HG03175 (cell line): ENCODE data around the gene CHMP5.
"Not testable (repeated sequence)": the region's sequence is repeated elsewhere in the genome, so short reads cannot be mapped to it uniquely, and the experiment has no call there.

Experiments
- ATAC-seq: cut with Tn5 transposase; IDR thresholded peaks from one replicate; pipeline ENCODE4 v1.9.1; 2021; ENCODE audit warnings: mild to moderate bottlenecking, moderate library complexity; ENCODE audit not compliant: unreplicated experiment

CHMP5 gene

DNA sequence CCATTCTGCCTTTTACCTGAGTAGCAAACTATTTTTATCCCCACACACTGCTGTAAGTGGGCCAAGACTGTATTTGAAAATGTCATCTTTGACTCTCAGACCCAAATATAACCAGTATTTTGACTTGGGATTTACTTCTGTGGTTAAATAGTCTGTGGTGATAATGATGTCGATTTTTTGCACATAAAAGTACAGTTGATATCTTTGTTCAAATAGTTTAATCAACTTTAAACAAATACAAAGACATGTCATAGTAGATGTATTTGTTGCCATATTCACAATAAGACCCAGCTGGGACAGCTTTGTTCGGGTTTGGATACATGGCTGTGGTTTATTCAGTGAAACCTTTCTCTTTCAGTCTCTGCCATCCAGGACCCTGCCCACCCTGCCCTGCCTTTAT lies 45.9 kb downstream of the CHMP5 start:
- ATAC-seq = no peak

GRCh38 chr9:33311953-33312352 lies 47.1 kb downstream of the CHMP5 start:
- ATAC-seq = no peak

DNA sequence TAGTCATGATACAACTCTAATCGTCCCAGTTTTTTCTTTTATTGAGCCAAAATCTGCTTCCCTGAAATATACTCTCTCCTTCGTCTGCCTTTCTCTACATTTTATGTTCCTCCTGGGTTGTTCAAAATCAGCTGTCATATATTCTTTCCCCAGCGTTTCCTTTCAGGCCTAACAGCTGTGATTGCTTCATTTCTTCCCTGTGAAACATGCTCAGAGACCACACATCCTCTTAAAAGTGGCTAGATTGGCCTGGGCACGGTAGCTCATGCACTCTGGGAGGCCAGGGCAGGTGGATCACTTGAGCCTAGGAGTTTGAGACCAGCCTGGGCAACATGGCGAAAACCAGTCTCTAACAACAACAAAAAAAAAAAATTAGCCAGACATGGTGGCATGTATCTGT lies 50.5 kb downstream of the CHMP5 start:
- ATAC-seq = no peak

DNA sequence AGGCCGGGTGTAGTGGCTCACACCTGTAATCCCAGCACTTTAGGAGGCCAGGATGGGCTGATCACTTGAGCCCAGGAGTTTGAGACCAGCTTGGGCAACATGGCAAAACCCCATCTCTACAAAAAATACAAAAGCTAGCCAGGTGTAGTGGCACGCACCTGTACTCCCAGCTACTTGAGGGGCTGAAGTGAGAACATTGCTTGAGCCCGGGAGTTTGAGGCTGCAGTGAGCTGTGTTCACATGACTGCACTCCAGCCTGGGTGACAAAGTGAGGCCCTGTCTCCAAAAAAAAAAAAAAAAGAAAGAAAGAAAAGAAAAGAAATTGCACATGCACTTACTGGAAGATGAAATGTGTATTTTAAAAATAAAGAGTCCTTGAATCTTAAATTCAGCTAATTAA lies 52.3 kb downstream of the CHMP5 start:
- not testable (repeated sequence) for ATAC-seq

DNA sequence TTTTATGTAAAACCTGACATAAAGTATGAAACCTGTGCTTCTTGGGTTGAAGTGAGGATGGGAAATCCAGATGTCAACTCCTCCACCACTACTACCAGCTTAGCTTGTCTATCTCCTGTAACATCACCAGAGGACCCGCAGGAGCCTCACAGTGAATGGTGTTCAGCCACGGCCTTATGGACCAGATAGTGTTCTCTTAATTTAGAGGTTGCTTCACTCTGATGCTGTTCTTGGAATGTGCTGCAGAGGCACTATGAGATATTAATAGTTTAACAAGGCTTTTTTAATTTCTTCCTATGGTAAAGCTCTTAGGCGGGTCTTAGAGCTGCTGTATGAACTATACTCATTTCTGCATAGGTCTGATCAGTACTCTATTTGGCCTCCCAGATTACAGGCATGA lies 53.4 kb downstream of the CHMP5 start:
- no peak for ATAC-seq

- ATAC-seq = no peak
Measured at GRCh38 chr9:33318781-33319180, 53.9 kb downstream of the CHMP5 start.

- ATAC-seq = no peak
Measured at GRCh38 chr9:33320230-33320567, 55.4 kb downstream of the CHMP5 start.

DNA sequence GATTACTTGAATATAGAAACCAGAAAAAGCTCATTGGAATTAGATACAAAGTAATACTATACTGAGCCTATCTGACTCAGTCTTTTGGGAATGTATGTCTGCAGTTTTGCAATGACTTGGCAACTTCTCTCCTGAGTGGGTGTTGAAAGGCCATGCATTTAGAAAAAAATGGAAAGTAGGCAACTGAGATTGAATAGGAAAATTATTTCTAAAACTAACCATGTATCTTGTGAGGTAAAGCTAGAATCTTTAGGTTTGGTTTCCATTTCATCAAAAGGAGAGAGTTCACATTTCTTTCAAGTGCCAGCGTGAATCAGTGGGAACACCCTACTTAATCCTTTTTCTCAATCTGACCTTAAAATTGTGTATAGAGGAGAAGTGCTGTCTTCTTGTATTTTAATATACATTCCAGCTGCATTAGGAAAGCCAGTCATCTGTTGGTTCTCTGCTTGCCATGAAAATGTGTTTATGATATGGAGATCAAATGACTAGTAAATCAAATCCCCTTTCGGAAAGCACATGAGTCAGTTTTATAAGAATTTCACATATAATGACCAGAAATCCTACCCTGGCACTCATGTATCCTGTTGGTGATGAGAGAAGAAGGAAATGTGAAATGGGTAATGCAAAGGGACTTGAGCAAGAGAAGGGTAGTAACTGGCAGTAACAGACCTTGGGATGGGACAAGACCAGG lies 55.9 kb downstream of the CHMP5 start:
- ATAC-seq = no peak

- ATAC-seq = no peak
Measured at GRCh38 chr9:33329117-33329563, 64.3 kb downstream of the CHMP5 start.

DNA sequence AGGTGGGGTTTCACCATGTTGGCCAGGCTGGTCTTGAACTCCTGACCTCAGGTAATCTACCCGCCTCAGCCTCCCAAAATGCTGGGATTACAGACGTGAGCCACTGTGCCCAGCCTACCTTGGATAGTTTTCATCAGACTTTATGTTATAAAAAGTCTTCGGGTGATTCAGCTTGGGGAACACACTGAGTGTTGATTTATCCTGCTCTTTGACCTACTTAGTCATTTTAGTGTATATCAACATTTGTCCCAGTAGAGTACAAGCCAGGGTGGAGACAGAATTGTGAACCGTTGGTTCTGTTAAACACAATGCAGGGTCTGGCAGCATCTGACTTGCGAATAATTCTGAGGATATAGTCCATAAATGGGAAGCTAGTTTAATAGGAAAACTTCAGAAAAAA lies 65.1 kb downstream of the CHMP5 start:
- ATAC-seq = no peak

- no peak for ATAC-seq
Measured at GRCh38 chr9:33331377-33331891, 66.6 kb downstream of the CHMP5 start.
